Measurements from ENCODE around the gene PDE1C.

Gene PDE1C

GRCh38 chr7:31979690-31980330 lies 90.4 kb downstream of the PDE1C start:
- H3K4me3 ChIP-seq (ENCODE audit: low read depth, low read length): no peak overlapping the region
- TF ChIP-seq CTCF (IDR thresholded peaks at IDR 0.05; ENCODE audit: low read depth, low read length): no peak

GRCh38 chr7:31975546-31975945 lies 94.7 kb downstream of the PDE1C start:
- H3K4me3 ChIP-seq (ENCODE audit: low read depth, low read length): no peak overlapping the region
- TF ChIP-seq CTCF (IDR thresholded peaks at IDR 0.05; ENCODE audit: low read depth, low read length): no peak

DNA sequence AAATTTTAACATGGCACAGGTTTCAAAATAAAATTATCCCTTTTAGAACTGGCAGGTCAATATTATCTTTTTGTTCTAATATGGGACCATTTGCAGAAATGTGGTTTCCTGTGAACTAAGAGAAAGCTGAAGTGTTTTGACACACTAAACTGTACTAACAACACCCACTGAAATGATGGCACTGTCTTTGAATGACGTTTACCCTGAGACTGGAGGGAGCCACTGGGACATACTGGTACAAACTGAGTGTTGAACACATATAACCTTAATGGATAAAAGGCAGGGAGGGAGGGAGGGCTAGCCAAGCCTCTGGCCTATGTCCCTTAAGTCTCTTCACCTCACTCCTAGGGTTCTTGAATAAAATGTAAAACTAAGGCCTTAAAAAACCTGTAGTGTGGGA lies 95.9 kb downstream of the PDE1C start:
- no peak overlapping the region for H3K4me3 ChIP-seq (ENCODE audit: low read depth, low read length)
- no peak for TF ChIP-seq CTCF (IDR thresholded peaks at IDR 0.05; ENCODE audit: low read depth, low read length)

GRCh38 chr7:31971049-31971667 lies 99.0 kb downstream of the PDE1C start:
- no peak for TF ChIP-seq CTCF (IDR thresholded peaks at IDR 0.05; ENCODE audit: low read depth, low read length)
- no peak overlapping the region for H3K4me3 ChIP-seq (ENCODE audit: low read depth, low read length)

DNA sequence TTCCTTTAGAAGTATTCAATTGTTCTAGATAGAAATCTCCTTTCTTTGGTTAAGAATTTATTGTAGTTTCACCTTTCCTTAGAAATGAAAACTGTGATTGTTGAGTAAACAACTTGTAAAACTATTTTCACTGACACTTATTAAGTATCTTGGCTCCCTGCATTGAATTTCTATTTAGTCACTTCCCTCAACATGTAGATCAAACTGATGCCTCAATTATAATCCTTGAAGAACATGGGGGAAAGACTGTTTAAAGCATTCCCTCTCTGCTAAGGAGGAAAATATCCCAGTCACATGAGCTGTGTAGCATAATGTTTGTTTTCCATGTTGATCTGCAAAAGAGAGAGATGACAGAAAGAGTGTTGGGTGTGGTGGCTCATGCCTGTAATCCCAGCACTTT lies 99.7 kb downstream of the PDE1C start:
- no peak for TF ChIP-seq CTCF (IDR thresholded peaks at IDR 0.05; ENCODE audit: low read depth, low read length)
- no peak overlapping the region for H3K4me3 ChIP-seq (ENCODE audit: low read depth, low read length)

DNA sequence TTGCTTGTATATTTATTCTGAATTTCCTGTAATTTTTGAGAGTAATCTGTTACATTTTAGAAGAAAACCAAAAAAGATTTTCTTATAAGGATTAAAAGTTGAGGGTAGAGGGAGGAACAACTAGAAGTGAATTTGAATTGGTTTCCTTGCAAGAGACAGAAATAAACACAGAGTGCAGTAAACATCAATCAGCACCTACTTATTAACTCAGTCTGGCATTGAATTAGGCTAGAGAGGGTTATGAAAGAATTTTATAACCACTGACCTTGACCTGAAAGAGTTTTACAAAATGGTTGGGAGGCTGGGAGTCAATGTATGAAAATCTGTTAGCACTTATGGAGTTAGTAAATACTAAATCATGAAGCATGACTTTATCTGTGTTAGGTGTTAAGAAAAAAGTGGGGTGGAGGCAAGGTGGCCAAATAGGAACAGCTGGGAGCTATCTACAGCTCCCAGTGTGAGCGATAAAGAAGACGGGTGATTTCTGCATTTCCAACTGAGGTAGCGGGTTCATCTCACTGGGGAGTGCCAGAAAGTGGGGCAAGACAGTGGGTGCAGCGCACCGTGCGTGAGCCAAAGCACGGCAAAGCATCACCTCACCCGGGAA lies 106.5 kb downstream of the PDE1C start:
- no peak overlapping the region for H3K4me3 ChIP-seq (ENCODE audit: low read depth, low read length)
- TF ChIP-seq CTCF (IDR thresholded peaks at IDR 0.05; ENCODE audit: low read depth, low read length): no peak

DNA sequence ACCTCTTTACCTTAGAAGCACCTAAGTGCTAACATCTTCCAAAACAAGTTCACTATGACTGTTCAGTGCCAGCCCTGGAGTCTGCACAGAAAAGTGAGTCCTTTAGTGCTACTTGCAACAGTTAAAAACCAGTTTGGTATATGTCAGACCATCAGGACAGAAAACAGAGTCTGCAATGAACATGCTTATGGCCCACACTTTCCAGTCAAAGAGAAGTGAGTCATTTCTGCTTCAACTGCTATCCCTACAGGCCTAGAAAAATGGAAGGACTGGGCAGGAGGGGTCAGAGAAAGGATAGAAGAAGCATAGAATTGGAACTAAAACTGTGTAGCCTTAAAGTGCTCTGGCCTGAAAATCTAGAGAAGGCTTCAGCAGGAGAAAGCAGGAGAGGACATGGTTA lies 108.0 kb downstream of the PDE1C start:
- TF ChIP-seq CTCF (IDR thresholded peaks at IDR 0.05; ENCODE audit: low read depth, low read length): no peak
- no peak overlapping the region for H3K4me3 ChIP-seq (ENCODE audit: low read depth, low read length)
